GM21515 (cell line): ENCODE results near the gene RNF2.
"Not testable (repeated sequence)": the region's sequence is repeated elsewhere in the genome, so short reads cannot be mapped to it uniquely, and the experiment has no call there.

Experiments used
- ATAC-seq: cut with Tn5 transposase; IDR thresholded peaks from one replicate; pipeline ENCODE4 v1.9.1; 2021; ENCODE audit not compliant: unreplicated experiment

Gene RNF2

GRCh38 chr1:185044981-185045813 is at the start of gene RNF2:
RNF2 (plus strand) TSS chr1:185045558; CDS start chr1:185087554, 41,996 bp downstream.
- peak; percentile 87 for ATAC-seq

- ATAC-seq, result not testable (repeated sequence)
Measured at GRCh38 chr1:184999974-185000373, 45.4 kb upstream of the RNF2 start.

- not testable (repeated sequence) for ATAC-seq
Measured at GRCh38 chr1:185001312-185001880, 44.0 kb upstream of the RNF2 start.

GRCh38 chr1:185008838-185009237 is 36.5 kb upstream of the RNF2 start:
- ATAC-seq, result no peak

DNA sequence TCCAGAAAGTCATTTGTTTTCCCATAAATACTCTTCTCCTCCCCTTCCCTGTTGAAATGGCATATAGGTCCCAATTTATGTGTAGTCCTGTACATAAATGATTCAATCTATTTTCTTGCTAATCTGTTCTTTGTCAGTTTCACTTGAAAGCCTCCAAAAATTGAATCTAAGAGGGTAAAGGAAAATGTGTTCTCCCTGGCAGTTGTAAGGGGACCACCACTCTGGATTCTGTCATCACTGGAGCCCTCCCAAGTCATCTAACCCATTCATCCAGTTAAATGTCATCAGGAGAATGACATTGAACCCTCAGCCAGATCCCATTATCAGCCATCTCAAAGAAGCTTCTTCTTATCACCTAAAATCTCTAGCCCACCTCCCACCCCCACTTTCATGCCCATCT is 35.0 kb upstream of the RNF2 start:
- no peak for ATAC-seq

DNA sequence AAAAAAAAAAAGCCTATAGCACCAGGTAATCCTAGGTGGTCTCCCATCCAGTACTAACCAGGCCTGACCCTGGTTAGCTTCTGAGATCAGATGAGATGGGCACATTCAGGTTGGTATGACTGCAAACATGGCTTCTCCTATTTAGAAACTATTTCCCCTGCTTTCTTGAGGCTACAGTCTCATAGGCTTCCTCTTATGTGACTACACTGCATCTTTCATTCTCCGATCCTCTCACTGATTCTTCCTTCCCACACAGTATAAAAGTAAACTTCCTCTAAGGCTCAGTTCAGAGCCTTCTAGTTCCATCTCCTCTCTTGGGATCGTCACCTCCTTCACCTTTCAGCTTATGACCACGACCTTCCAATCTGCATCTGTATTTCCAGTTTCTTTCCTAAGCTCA is 30.4 kb upstream of the RNF2 start:
- no peak for ATAC-seq

DNA sequence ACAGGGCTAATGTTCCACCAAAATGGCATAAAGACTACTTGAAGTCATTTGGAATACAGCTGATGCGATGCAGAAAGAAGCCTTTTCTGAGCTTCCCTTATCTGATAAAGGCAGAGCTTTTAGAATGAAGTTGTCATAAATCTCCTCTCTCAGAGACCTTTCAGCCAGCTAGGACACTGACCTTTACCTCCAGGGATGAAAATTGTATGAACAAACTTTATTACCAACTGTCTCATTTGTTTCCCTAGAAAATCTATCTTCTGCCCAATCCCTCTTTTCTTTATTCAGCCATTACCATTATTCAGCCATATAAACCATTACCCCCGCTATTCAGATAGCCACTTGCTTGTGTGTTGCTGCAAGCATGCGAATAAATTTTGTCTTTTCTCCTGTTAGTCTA is 29.7 kb upstream of the RNF2 start:
- no peak for ATAC-seq

DNA sequence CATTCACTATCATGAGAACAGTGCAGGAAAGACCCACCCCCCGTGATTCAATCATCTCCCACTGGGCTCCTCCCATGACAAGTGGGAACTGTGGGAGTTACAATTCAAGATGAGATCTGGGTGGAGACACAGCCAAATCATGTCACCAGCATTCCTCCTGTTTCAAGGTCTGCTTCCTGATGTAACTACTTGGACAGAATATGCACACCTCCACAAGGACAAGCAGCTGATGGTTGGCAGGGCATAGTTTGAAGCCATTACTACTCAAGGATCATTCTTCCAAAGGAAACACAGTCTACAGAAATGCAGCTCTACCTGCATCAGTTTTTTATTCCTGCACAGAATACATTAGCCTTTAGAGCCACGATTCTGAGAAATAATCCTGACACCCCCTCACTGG is 28.5 kb upstream of the RNF2 start:
- no peak for ATAC-seq

DNA sequence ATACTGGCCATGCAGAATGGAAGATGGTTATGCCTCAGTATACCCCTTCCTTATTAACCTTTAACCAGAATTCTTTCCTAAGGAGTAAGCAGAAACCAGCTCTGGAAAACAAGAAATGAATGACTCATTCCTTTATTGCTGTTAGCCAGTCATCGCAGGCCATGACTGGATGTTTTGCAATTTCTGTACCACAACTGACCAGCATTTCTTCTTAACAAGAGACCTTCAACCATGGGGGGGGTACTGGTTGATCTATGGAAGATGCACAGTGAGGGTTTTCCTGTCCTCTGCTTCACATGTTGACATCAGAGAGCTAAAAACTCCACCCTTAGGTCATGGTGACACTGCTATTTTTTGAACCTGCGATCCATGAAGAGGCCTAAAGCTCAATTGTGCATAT is 28.0 kb upstream of the RNF2 start:
- no peak for ATAC-seq

- ATAC-seq, result no peak
Measured at GRCh38 chr1:185017966-185018365, 27.4 kb upstream of the RNF2 start.

- no peak for ATAC-seq
Measured at GRCh38 chr1:185027252-185027882, 18.0 kb upstream of the RNF2 start.

- ATAC-seq, result no peak
Measured at GRCh38 chr1:185033686-185034085, 11.7 kb upstream of the RNF2 start.

GRCh38 chr1:185035258-185035657 is 10.1 kb upstream of the RNF2 start:
- no peak for ATAC-seq

DNA sequence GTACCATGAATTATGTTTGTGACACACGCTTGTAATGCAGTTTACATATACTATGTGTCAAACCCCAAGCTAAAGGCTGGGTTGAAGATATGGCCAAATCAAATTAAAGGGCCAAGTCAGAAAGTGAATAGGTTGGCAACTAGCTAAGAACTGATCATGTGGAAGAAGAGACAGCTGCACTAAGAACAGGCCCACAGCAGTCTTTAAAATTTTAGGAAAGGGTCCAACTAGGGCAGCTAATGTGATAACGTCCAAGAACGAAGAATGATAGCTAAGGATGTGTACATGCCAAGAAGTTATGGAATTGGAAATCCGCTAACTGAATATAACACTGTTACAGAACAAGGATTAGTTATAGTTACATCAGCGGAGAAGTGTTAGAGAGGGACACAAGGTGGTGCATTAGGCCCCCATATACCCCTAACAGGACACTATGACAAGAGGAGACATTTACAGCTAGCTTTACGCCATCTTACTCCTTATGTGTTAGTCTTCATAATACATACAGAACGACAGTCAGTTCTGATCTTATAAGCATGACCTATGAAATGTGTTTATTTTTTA is 6.5 kb upstream of the RNF2 start:
- no peak for ATAC-seq

DNA sequence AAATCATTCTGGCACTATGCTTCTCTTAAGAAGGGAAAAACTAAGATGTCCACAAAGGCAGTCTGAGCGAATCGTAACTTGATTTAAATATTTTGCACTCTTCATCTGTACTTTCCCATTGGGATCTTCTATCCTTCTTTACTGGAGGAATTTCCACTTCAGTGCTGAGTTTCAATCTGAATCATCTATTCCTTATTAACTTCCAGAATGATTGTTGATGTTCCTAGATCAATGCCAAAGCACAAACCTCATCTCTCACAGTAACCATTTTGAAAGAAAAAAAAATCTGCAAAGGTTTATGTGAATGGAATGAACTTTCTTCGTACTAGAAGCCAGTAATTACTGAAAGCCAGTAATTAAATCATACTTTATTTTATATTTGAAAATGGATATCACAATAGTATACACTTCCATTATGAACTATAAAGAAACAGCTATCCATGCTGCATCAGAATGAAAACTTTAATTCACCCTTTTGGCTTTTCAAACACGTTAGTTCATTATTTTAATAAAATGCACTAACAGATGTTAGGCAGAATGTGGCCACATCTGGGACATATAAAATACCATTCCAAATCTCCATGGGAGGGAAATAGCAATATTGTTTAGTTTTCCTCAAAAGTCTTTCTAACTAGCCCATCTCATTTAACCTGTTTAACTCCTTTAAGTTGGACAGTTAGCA is 5.5 kb upstream of the RNF2 start:
- ATAC-seq, result no peak

GRCh38 chr1:185040408-185040735 is 5.0 kb upstream of the RNF2 start:
- ATAC-seq, result no peak

GRCh38 chr1:185041742-185042141 is 3.6 kb upstream of the RNF2 start:
- no peak for ATAC-seq

DNA sequence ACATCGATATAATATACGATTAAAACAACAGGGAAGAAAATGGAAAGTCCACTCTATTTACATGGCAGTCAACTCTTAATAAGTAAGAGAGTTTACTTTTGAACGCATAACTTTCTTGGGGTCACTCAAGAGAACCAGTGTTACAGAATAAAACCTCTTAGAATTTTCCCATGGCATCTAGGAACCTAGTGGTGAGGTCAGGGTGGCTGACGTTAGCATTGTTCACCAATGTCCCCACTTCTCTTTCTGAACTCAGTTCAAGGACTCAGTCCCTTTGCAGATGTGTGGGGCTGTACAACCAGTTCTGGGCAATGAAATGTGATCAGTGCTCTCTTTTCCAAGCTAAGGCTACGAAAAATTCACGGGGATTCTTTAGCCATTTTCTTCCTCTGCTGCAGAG is 2.6 kb upstream of the RNF2 start:
- no peak for ATAC-seq

- no peak for ATAC-seq
Measured at GRCh38 chr1:185044387-185044786, 971 bp upstream of the RNF2 start.

DNA sequence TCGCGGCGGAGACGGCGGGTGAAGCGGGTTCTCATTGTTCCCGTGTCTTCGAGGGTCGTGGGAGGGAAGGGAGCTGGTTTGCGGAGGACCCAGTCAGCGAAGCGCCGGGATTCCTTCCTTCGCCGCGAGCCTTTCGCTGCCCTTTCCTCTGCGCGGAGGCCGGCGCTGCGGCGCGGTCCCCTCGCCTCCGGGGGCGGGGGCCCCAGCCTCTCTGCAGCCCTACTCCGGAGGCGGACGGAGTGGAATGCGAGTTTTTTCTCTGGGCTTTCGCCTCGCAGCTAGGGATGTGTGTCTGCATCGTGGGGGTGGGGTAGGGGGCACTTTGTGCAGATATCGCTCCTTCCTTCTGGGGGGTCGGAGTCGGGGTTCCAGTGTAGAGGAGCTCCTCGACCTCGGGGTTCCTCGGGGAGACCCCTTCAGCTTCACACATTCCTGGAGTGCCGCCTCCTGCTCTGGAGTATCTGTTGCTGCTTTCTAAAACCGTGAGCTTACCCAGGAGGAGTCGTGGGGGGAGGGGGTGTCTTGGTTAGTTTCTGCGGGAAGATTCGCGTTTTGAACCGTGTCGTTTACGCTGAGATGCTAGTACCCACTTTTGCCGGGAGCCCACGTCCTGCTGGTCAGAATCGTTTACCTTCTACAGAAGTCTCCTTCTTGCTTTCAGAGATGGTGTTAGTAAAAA is 595 bp downstream of the RNF2 start:
- ATAC-seq, result peak; percentile 26

DNA sequence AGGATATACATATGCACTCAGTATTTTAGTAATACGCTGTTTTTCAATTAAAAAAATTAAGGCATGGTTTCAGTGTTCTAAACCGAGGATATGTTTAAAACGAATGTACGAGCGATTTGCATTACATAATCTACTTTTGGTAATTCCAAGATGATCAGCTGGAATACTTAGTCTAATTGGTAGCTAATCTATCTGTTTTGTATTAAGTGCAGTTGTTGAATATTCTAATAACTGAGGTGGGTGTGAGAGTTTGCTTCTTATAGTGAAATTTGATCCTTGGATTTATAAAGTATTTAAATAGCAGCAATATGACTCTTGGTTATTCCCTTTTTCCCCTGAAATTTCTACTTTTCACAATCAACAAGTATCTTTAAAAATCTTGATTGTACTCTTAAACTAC is 1.3 kb downstream of the RNF2 start:
- no peak for ATAC-seq
